Measurements from ENCODE around the gene CAMKK1. TPM values are rescaled to one million over a fixed set of nuclear protein-coding genes. Genes with fewer than 3 reads are reported as not detected.

The CAMKK1 gene
- total RNA-seq, 1 experiment from 2014 or later, result 0.07 TPM

GRCh38 chr17:3873862-3874261, 19.0 kb downstream of the CAMKK1 start:
- H3K4me1 ChIP-seq (ENCODE audit: low read length), result no peaks in the 10 kb centered on the region
- DNase-seq, result no peak
- no peak overlapping the region for H3K4me3 ChIP-seq (ENCODE audit: low read length)

GRCh38 chr17:3870871-3871306, 22.0 kb downstream of the CAMKK1 start:
- H4K20me1 ChIP-seq (ENCODE audit: insufficient read depth, low read depth, low read length), result no peaks in the 10 kb centered on the region
- no peaks in the 10 kb centered on the region for H3K36me3 ChIP-seq (ENCODE audit: insufficient read depth, low read length)
- no peaks in the 10 kb centered on the region for H3K79me2 ChIP-seq (ENCODE audit: low read length)
- no peak for DNase-seq
- no peak overlapping the region for H3K9ac ChIP-seq (ENCODE audit: low read length)
- H3K27ac ChIP-seq (ENCODE audit: low read length), result no peak overlapping the region
- H3K4me3 ChIP-seq (ENCODE audit: low read length), result no peak overlapping the region
- no peaks in the 10 kb centered on the region for H3K4me1 ChIP-seq (ENCODE audit: low read length)
- no peak overlapping the region for H3K4me2 ChIP-seq (ENCODE audit: low read depth, low read length, poor library complexity, severe bottlenecking)
- H3K27me3 ChIP-seq (ENCODE audit: low read length), result no peaks in the 10 kb centered on the region
- H3K9me3 ChIP-seq (ENCODE audit: low read length), result no peaks in the 10 kb centered on the region
- H2AFZ ChIP-seq (ENCODE audit: low read length), result no peak overlapping the region
- no peaks in the 10 kb centered on the region for H3K9me2 ChIP-seq (replicated peaks; ENCODE audit: insufficient read depth, low read length)

More at GRCh38 chr17:3873862-3874261, 19.0 kb downstream of the CAMKK1 start:
- no peaks in the 10 kb centered on the region for H3K27me3 ChIP-seq (ENCODE audit: low read length)
- no peaks in the 10 kb centered on the region for H4K20me1 ChIP-seq (ENCODE audit: insufficient read depth, low read depth, low read length)
- H3K4me2 ChIP-seq (ENCODE audit: low read depth, low read length, poor library complexity, severe bottlenecking), result no peak overlapping the region
- H3K79me2 ChIP-seq (ENCODE audit: low read length), result no peaks in the 10 kb centered on the region
- H3K36me3 ChIP-seq (ENCODE audit: insufficient read depth, low read length), result no peaks in the 10 kb centered on the region
- H3K9ac ChIP-seq (ENCODE audit: low read length), result no peak overlapping the region
- H2AFZ ChIP-seq (ENCODE audit: low read length), result no peak overlapping the region
- no peaks in the 10 kb centered on the region for H3K9me3 ChIP-seq (ENCODE audit: low read length)
- no peaks in the 10 kb centered on the region for H3K9me2 ChIP-seq (replicated peaks; ENCODE audit: insufficient read depth, low read length)
- no peak overlapping the region for H3K27ac ChIP-seq (ENCODE audit: low read length)

- Histone ChIP-seq H3K4me3 (ENCODE audit: low read length) (no peak overlapping the region), H3K9ac (ENCODE audit: low read length) (no peak overlapping the region), H3K79me2 (ENCODE audit: low read length) (no peaks in the 10 kb centered on the region), H3K9me2 (replicated peaks; ENCODE audit: insufficient read depth, low read length) (no peaks in the 10 kb centered on the region), H4K20me1 (ENCODE audit: insufficient read depth, low read depth, low read length) (no peaks in the 10 kb centered on the region), H3K4me2 (ENCODE audit: low read depth, low read length, poor library complexity, severe bottlenecking) (no peak overlapping the region), H3K9me3 (ENCODE audit: low read length) (no peaks in the 10 kb centered on the region), H3K4me1 (ENCODE audit: low read length) (peaks cover 12% of the 10 kb centered on the region), H3K36me3 (ENCODE audit: insufficient read depth, low read length) (no peaks in the 10 kb centered on the region), H3K27ac (ENCODE audit: low read length) (no peak overlapping the region), H2AFZ (ENCODE audit: low read length) (no peak overlapping the region), H3K27me3 (ENCODE audit: low read length) (no peaks in the 10 kb centered on the region)
- DNase-seq, result no peak
Observed at GRCh38 chr17:3867606-3868005, 25.2 kb downstream of the CAMKK1 start.

- Histone ChIP-seq H3K4me3 (ENCODE audit: low read length) (no peak overlapping the region), H2AFZ (ENCODE audit: low read length) (no peak overlapping the region), H3K36me3 (ENCODE audit: insufficient read depth, low read length) (no peaks in the 10 kb centered on the region), H3K27ac (ENCODE audit: low read length) (no peak overlapping the region), H3K27me3 (ENCODE audit: low read length) (no peaks in the 10 kb centered on the region), H3K4me1 (ENCODE audit: low read length) (peaks cover 12% of the 10 kb centered on the region), H3K9me3 (ENCODE audit: low read length) (no peaks in the 10 kb centered on the region), H3K79me2 (ENCODE audit: low read length) (no peaks in the 10 kb centered on the region), H3K9me2 (replicated peaks; ENCODE audit: insufficient read depth, low read length) (no peaks in the 10 kb centered on the region), H3K9ac (ENCODE audit: low read length) (no peak overlapping the region), H4K20me1 (ENCODE audit: insufficient read depth, low read depth, low read length) (no peaks in the 10 kb centered on the region), H3K4me2 (ENCODE audit: low read depth, low read length, poor library complexity, severe bottlenecking) (no peak overlapping the region)
- DNase-seq, result no peak
Observed at GRCh38 chr17:3867106-3867505, 25.7 kb downstream of the CAMKK1 start.

- Histone ChIP-seq H4K20me1 (ENCODE audit: insufficient read depth, low read depth, low read length) (no peaks in the 10 kb centered on the region), H3K4me1 (ENCODE audit: low read length) (peaks cover 12% of the 10 kb centered on the region), H3K9ac (ENCODE audit: low read length) (no peak overlapping the region), H2AFZ (ENCODE audit: low read length) (no peak overlapping the region), H3K36me3 (ENCODE audit: insufficient read depth, low read length) (no peaks in the 10 kb centered on the region), H3K27ac (ENCODE audit: low read length) (no peak overlapping the region), H3K4me3 (ENCODE audit: low read length) (no peak overlapping the region), H3K9me2 (replicated peaks; ENCODE audit: insufficient read depth, low read length) (no peaks in the 10 kb centered on the region), H3K4me2 (ENCODE audit: low read depth, low read length, poor library complexity, severe bottlenecking) (no peak overlapping the region), H3K27me3 (ENCODE audit: low read length) (no peaks in the 10 kb centered on the region), H3K79me2 (ENCODE audit: low read length) (no peaks in the 10 kb centered on the region), H3K9me3 (ENCODE audit: low read length) (no peaks in the 10 kb centered on the region)
- no peak for DNase-seq
Observed at GRCh38 chr17:3866276-3866675, 26.6 kb downstream of the CAMKK1 start.

GRCh38 chr17:3865176-3865575, 27.7 kb downstream of the CAMKK1 start:
- Histone ChIP-seq H3K4me1 (ENCODE audit: low read length) (peaks cover 12% of the 10 kb centered on the region), H3K4me2 (ENCODE audit: low read depth, low read length, poor library complexity, severe bottlenecking) (no peak overlapping the region), H3K9me3 (ENCODE audit: low read length) (no peaks in the 10 kb centered on the region), H3K79me2 (ENCODE audit: low read length) (no peaks in the 10 kb centered on the region), H3K9me2 (replicated peaks; ENCODE audit: insufficient read depth, low read length) (no peaks in the 10 kb centered on the region), H3K27ac (ENCODE audit: low read length) (no peak overlapping the region), H3K36me3 (ENCODE audit: insufficient read depth, low read length) (no peaks in the 10 kb centered on the region), H3K27me3 (ENCODE audit: low read length) (no peaks in the 10 kb centered on the region), H3K4me3 (ENCODE audit: low read length) (no peak overlapping the region), H4K20me1 (ENCODE audit: insufficient read depth, low read depth, low read length) (no peaks in the 10 kb centered on the region), H3K9ac (ENCODE audit: low read length) (peak overlapping the region; percentile 6; the same call in 1 of the 2 replicates), H2AFZ (ENCODE audit: low read length) (no peak overlapping the region)
- no peak for DNase-seq

GRCh38 chr17:3864534-3864933, 28.3 kb downstream of the CAMKK1 start:
- H3K4me2 ChIP-seq (ENCODE audit: low read depth, low read length, poor library complexity, severe bottlenecking), result no peak overlapping the region
- H3K27me3 ChIP-seq (ENCODE audit: low read length), result no peaks in the 10 kb centered on the region
- no peak overlapping the region for H3K9ac ChIP-seq (ENCODE audit: low read length)
- no peaks in the 10 kb centered on the region for H3K79me2 ChIP-seq (ENCODE audit: low read length)
- no peaks in the 10 kb centered on the region for H3K9me2 ChIP-seq (replicated peaks; ENCODE audit: insufficient read depth, low read length)
- H3K36me3 ChIP-seq (ENCODE audit: insufficient read depth, low read length), result no peaks in the 10 kb centered on the region
- H3K9me3 ChIP-seq (ENCODE audit: low read length), result no peaks in the 10 kb centered on the region
- H3K4me3 ChIP-seq (ENCODE audit: low read length), result no peak overlapping the region
- H3K4me1 ChIP-seq (ENCODE audit: low read length), result peaks cover 12% of the 10 kb centered on the region
- no peak for DNase-seq
- H4K20me1 ChIP-seq (ENCODE audit: insufficient read depth, low read depth, low read length), result no peaks in the 10 kb centered on the region
- no peak overlapping the region for H3K27ac ChIP-seq (ENCODE audit: low read length)
- H2AFZ ChIP-seq (ENCODE audit: low read length), result no peak overlapping the region

GRCh38 chr17:3861761-3862681, 30.8 kb downstream of the CAMKK1 start:
- Histone ChIP-seq H3K79me2 (ENCODE audit: low read length) (no peaks in the 10 kb centered on the region), H4K20me1 (ENCODE audit: insufficient read depth, low read depth, low read length) (no peaks in the 10 kb centered on the region), H3K9ac (ENCODE audit: low read length) (no peak overlapping the region), H3K9me3 (ENCODE audit: low read length) (no peaks in the 10 kb centered on the region), H3K36me3 (ENCODE audit: insufficient read depth, low read length) (no peaks in the 10 kb centered on the region), H3K4me1 (ENCODE audit: low read length) (peaks cover 12% of the 10 kb centered on the region), H3K27me3 (ENCODE audit: low read length) (no peaks in the 10 kb centered on the region), H3K4me2 (ENCODE audit: low read depth, low read length, poor library complexity, severe bottlenecking) (no peak overlapping the region), H3K27ac (ENCODE audit: low read length) (no peak overlapping the region), H3K9me2 (replicated peaks; ENCODE audit: insufficient read depth, low read length) (no peaks in the 10 kb centered on the region), H2AFZ (ENCODE audit: low read length) (no peak overlapping the region), H3K4me3 (ENCODE audit: low read length) (no peak overlapping the region)
- DNase-seq, result no peak
